Right atrium auricular region (tissue), 2 donors: ENCODE data around the gene HGS. TPM values are rescaled to one million over a fixed set of nuclear protein-coding genes. Genes with fewer than 3 reads are reported as not detected.

ENCODE experiments used
- DNase-seq: peaks from one replicate; pipeline ENCODE4 v3.0.0-alpha.2; 2019; ENCODE audit warnings: low spot score
- H3K27ac ChIP-seq, 2 donors: fragments of 200-600 bp; sonication (generic); 1 replicate in 1 of 2; 2 replicates in 1 of 2; pipeline ENCODE4 v1.5.1; 2016 to 2019
- H3K27me3 ChIP-seq, 2 donors: fragments of 200-600 bp; sonication (generic); one replicate each; pipeline versions ENCODE4 v1.5.1 to v1.6.0; 2017 to 2019
- H3K36me3 ChIP-seq: fragments of 200-600 bp; sonication (generic); one replicate; pipeline ENCODE4 v1.5.1; 2016
- H3K4me1 ChIP-seq, 2 donors: fragments of 200-600 bp; sonication (generic); one replicate each; pipeline versions ENCODE4 v1.5.1 to v1.6.0; 2017 to 2019
- H3K4me3 ChIP-seq, 2 donors: fragments of 200-600 bp; sonication (generic); 1 replicate in 1 of 2; 2 replicates in 1 of 2; pipeline ENCODE4 v1.5.1; 2017 to 2019; ENCODE audit warnings: mild to moderate bottlenecking in 1 of 2, moderate library complexity in 1 of 2
- H3K9me3 ChIP-seq, 2 donors: fragments of 200-600 bp; sonication (generic); one replicate each; pipeline ENCODE4 v1.5.1; 2019
- CTCF ChIP-seq, 2 donors: fragments of 200-600 bp; sonication (generic); IDR thresholded peaks; one replicate each; pipeline ENCODE4 v1.5.1; 2019; ENCODE audit warnings: antibody characterized with exemption in 2 of 2
- total RNA-seq, 2 donors: library from RNA; depleted of rRNA; stranded (reverse); fragments of >200 nt; gene quantifications; one replicate each; pipeline ENCODE4 v1.1.0, GENCODE V29; 2016

Gene HGS
- total RNA-seq, 2 donors from 2014 or later, result 33.7 to 59.5 TPM

- TF ChIP-seq CTCF (IDR thresholded peaks at IDR 0.05), result no peak
- Histone ChIP-seq H3K9me3 (no peaks in the 10 kb centered on the region), H3K4me3 (no peak overlapping the region), H3K27me3 (no peaks in the 10 kb centered on the region), H3K36me3 (no peaks in the 10 kb centered on the region), H3K4me1 (peaks cover 0 to 14% of the 10 kb centered on the region in 2 donors), H3K27ac (no peak overlapping the region)
- no peak for DNase-seq
Observed at GRCh38 chr17:81640011-81640410, 43.8 kb upstream of the HGS start.

GRCh38 chr17:81641825-81642489 is 41.9 kb upstream of the HGS start:
- no peak for DNase-seq
- no peak overlapping the region for H3K4me3 ChIP-seq
- no peaks in the 10 kb centered on the region for H3K9me3 ChIP-seq
- no peak overlapping the region for H3K27ac ChIP-seq
- H3K4me1 ChIP-seq, result no peaks in the 10 kb centered on the region
- H3K36me3 ChIP-seq, result no peaks in the 10 kb centered on the region
- H3K27me3 ChIP-seq, result no peaks in the 10 kb centered on the region
- no peak for TF ChIP-seq CTCF (IDR thresholded peaks at IDR 0.05)

- H3K27ac ChIP-seq, result no peak overlapping the region
- DNase-seq, result no peak
- TF ChIP-seq CTCF (IDR thresholded peaks at IDR 0.05), result no peak
- H3K36me3 ChIP-seq, result no peaks in the 10 kb centered on the region
- peaks cover 4 to 9% of the 10 kb centered on the region in 2 donors for H3K27me3 ChIP-seq
- no peak overlapping the region for H3K4me3 ChIP-seq
- H3K9me3 ChIP-seq, result peaks cover 0 to 6% of the 10 kb centered on the region in 2 donors
- H3K4me1 ChIP-seq, result no peaks in the 10 kb centered on the region
Observed at GRCh38 chr17:81644496-81644895, 39.3 kb upstream of the HGS start.

- no peak for DNase-seq
- TF ChIP-seq CTCF (IDR thresholded peaks at IDR 0.05), result no peak
- H3K4me1 ChIP-seq, result no peaks in the 10 kb centered on the region
Observed at GRCh38 chr17:81644976-81645952, 38.5 kb upstream of the HGS start.

GRCh38 chr17:81646869-81647600 is 36.8 kb upstream of the HGS start:
- TF ChIP-seq CTCF (IDR thresholded peaks at IDR 0.05), result no peak
- peaks cover 4 to 9% of the 10 kb centered on the region in 2 donors for H3K27me3 ChIP-seq
- no peak overlapping the region for H3K4me3 ChIP-seq
- DNase-seq, result no peak
- H3K4me1 ChIP-seq, result no peaks in the 10 kb centered on the region
- H3K36me3 ChIP-seq, result no peaks in the 10 kb centered on the region
- no peak overlapping the region for H3K27ac ChIP-seq
- H3K9me3 ChIP-seq, result peaks cover 0 to 6% of the 10 kb centered on the region in 2 donors

More at GRCh38 chr17:81644976-81645952, 38.5 kb upstream of the HGS start:
- Histone ChIP-seq H3K9me3 (peaks cover 0 to 6% of the 10 kb centered on the region in 2 donors), H3K27ac (no peak overlapping the region), H3K4me3 (no peak overlapping the region), H3K36me3 (no peaks in the 10 kb centered on the region), H3K27me3 (peaks cover 4 to 9% of the 10 kb centered on the region in 2 donors)
